ENCODE data around the gene RAB28.
A peak's percentile ranks its signal among the peaks of the same experiment; 100 is the strongest.

RAB28 gene

GRCh38 chr4:13368217-13368616, 115.9 kb downstream of the RAB28 start:
- no peak for DNase-seq (ENCODE audit: low read depth)

- DNase-seq (ENCODE audit: low read depth), result no peak
These were observed 116.4 kb downstream of the RAB28 start for GRCh38 chr4:13367691-13368090.

GRCh38 chr4:13367244-13367643, 116.9 kb downstream of the RAB28 start:
- no peak for DNase-seq (ENCODE audit: low read depth)

GRCh38 chr4:13365195-13365594, 118.9 kb downstream of the RAB28 start:
- DNase-seq (ENCODE audit: low read depth), result no peak

- no peak for DNase-seq (ENCODE audit: low read depth)
These were observed 119.5 kb downstream of the RAB28 start for GRCh38 chr4:13364653-13365052.

GRCh38 chr4:13364172-13364571, 120.0 kb downstream of the RAB28 start:
- DNase-seq (ENCODE audit: low read depth), result no peak

- no peak for DNase-seq (ENCODE audit: low read depth)
These were observed 124.3 kb downstream of the RAB28 start for GRCh38 chr4:13359809-13360208.

- no peak for DNase-seq (ENCODE audit: low read depth)
These were observed 128.8 kb downstream of the RAB28 start for GRCh38 chr4:13355111-13355880.

GRCh38 chr4:13349096-13349495, 135.0 kb downstream of the RAB28 start:
- no peak for DNase-seq (ENCODE audit: low read depth)

GRCh38 chr4:13348216-13348615, 135.9 kb downstream of the RAB28 start:
- no peak for DNase-seq (ENCODE audit: low read depth)

GRCh38 chr4:13347517-13348125, 136.5 kb downstream of the RAB28 start:
- no peak for DNase-seq (ENCODE audit: low read depth)

- no peak for DNase-seq (ENCODE audit: low read depth)
These were observed 139.9 kb downstream of the RAB28 start for GRCh38 chr4:13344216-13344615.

- DNase-seq (ENCODE audit: low read depth), result no peak
These were observed 143.5 kb downstream of the RAB28 start for GRCh38 chr4:13340672-13341071.

GRCh38 chr4:13331827-13332226, 152.3 kb downstream of the RAB28 start:
- no peak for DNase-seq (ENCODE audit: low read depth)

- DNase-seq (ENCODE audit: low read depth), result peak; percentile 57
These were observed 154.2 kb downstream of the RAB28 start for GRCh38 chr4:13329963-13330362.

GRCh38 chr4:13329340-13329850, 154.7 kb downstream of the RAB28 start:
- DNase-seq (ENCODE audit: low read depth), result no peak

GRCh38 chr4:13328591-13328990, 155.5 kb downstream of the RAB28 start:
- DNase-seq (ENCODE audit: low read depth), result peak; percentile 28

- DNase-seq (ENCODE audit: low read depth), result peak; percentile 12
These were observed 156.1 kb downstream of the RAB28 start for GRCh38 chr4:13327991-13328390.

GRCh38 chr4:13325744-13326143, 158.4 kb downstream of the RAB28 start:
- DNase-seq (ENCODE audit: low read depth), result no peak

- DNase-seq (ENCODE audit: low read depth), result no peak
These were observed 160.2 kb downstream of the RAB28 start for GRCh38 chr4:13323921-13324320.

GRCh38 chr4:13322681-13323101, 161.4 kb downstream of the RAB28 start:
- DNase-seq (ENCODE audit: low read depth), result peak; percentile 59
